H1 (cell line): ENCODE data around the gene CYREN. TPM values are rescaled to one million over a fixed set of nuclear protein-coding genes. Genes with fewer than 3 reads are reported as not detected.

Experiments used
- RFX5 ChIP-seq: IDR thresholded peaks from 2 replicates; pipeline ENCODE4 v1.6.1; 2011; ENCODE audit warnings: low read depth, low read length, improper control_type of control experiment, borderline replicate concordance
- SP2 ChIP-seq: IDR thresholded peaks from 2 replicates; pipeline ENCODE4 v1.6.1; 2012; ENCODE audit warnings: mild to moderate bottlenecking, low read length, inconsistent platforms
- polyA plus RNA-seq, 7 experiments: library from polyadenylated mRNA; depleted of rRNA in 3 of 7; stranded (reverse) in 5 of 7; unstranded in 2 of 7; fragments of >200 nt in 5 of 7; fragments of 200-250 nt in 2 of 7; gene quantifications; 1 replicate in 5 of 7; 2 replicates in 1 of 7; 4 replicates in 1 of 7; pipeline versions ENCODE4 v1.2.1 to v1.2.3, GENCODE V29; 2011 to 2013; ENCODE audit warnings: missing spikeins in 2 of 7, mixed read lengths in 2 of 7
- total RNA-seq: library from RNA; stranded (reverse); fragmentation: NEBNext Ultra II Directional; extraction: Animal tissue kit (Norgen Biotek cat#: 25700); gene quantifications from 2 replicates; pipeline ENCODE4 v1.2.1, GENCODE V29; 2021

Gene CYREN
- total and polyA plus RNA-seq, 2 of the 8 experiments (the other 6 are each of a cell fraction or from before 2014, with no cell fraction given), result 25.1 to 46.2 TPM

DNA sequence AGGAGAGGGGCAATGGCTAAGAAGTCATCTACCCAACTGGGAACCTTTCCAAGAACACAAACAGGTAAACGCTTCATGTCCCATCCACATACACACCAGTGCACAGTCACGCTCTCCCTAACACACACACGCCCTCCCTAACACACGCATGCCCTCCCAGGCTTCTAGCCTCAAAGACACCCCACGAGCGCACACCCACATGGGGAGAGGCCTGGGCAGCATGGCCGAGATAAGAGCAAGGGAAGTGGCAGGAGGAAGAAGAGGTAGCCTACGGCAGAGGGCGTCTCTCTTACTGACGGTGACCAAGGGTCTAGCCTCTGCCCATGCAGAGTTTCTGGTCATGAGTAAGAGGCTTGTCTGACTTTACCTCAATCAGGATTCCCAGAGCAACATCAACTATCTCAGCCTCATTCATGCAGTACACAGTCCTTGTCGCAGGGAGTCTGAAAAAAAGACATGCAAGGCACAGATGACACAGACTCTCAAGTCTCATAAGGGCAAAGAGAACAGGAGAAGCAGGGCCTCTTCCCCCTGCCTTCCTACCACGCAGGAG is 3.1 kb downstream of the CYREN start (continued):
- no peak for TF ChIP-seq RFX5
- TF ChIP-seq SP2, result no peak
